Prostate gland (tissue), 2 donors: ENCODE data around the gene DOLK. TPM values are rescaled to one million over a fixed set of nuclear protein-coding genes. Genes with fewer than 3 reads are reported as not detected.

Experiments used
- DNase-seq: peaks from one replicate; pipeline ENCODE4 v3.0.0-alpha.2; 2019; ENCODE audit warnings: low spot score
- H3K27ac ChIP-seq, 2 donors: fragments of 200-600 bp; sonication (generic); 2 replicates each; pipeline ENCODE4 v1.5.1; 2017 to 2019
- H3K27me3 ChIP-seq: fragments of 200-600 bp; sonication (generic); replicated peaks from 2 replicates; pipeline ENCODE4 v1.5.1; 2019; ENCODE audit not compliant: insufficient read depth
- H3K36me3 ChIP-seq, 2 donors: fragments of 200-600 bp; sonication (generic); 1 replicate in 1 of 2; 2 replicates in 1 of 2; pipeline versions ENCODE4 v1.5.1 to v1.8.1; 2017 to 2019
- H3K4me1 ChIP-seq: fragments of 200-600 bp; sonication (generic); replicated peaks from 2 replicates; pipeline ENCODE4 v1.5.1; 2019
- H3K4me3 ChIP-seq, 2 donors: fragments of 200-600 bp; sonication (generic); 2 replicates each; pipeline ENCODE4 v1.5.1; 2017 to 2019
- H3K9me3 ChIP-seq: fragments of 200-600 bp; sonication (generic); 2 replicates; pipeline ENCODE4 v1.5.1; 2017
- POLR2A ChIP-seq: fragments of 450-650 bp; IDR thresholded peaks from one replicate; pipeline ENCODE4 v1.6.1; 2016; ENCODE audit warnings: antibody characterized with exemption, mild to moderate bottlenecking
- POLR2AphosphoS5 ChIP-seq: sonication (generic); formaldehyde crosslinking; IDR thresholded peaks from one replicate; pipeline ENCODE4 v1.6.1; 2017; ENCODE audit warnings: antibody characterized with exemption
- WGBS: methylation state at CpG from one replicate; pipeline ENCODE4 v1.1.5; 2018; 5-methylcytosine and 5-hydroxymethylcytosine counted together
- intact Hi-C: fragments of 100-400 bp; cut with DNase I; formaldehyde crosslinking; loops from one replicate; pipeline ENCODE4 v1.14.2; 2022
- total RNA-seq, 2 donors: library from RNA; depleted of rRNA; stranded (reverse); fragments of >200 nt; gene quantifications; one replicate each; pipeline ENCODE4 v1.1.0, GENCODE V29; 2016
- TF ChIP-seq, protein P1 (sequence below), 4 experiments: fragments of 200-600 bp in 2 of 4; fragments of 450-650 bp in 2 of 4; sonication (generic) in 2 of 4; IDR thresholded peaks; 1 replicate in 3 of 4; 2 replicates in 1 of 4; pipeline ENCODE4 v1.5.1; 2016 to 2019; ENCODE audit warnings: antibody characterized with exemption in 4 of 4, mild to moderate bottlenecking in 2 of 4, moderate library complexity in 2 of 4

Gene DOLK
- total RNA-seq, 2 donors from 2014 or later: 26.6 to 27.3 TPM

- H3K27me3 ChIP-seq: no peaks in the 10 kb centered on the region
- 58% methylated on average over 2 of the region's 2 CpGs for WGBS
- no peak overlapping the region for H3K4me3 ChIP-seq
- TF ChIP-seq, protein P1, sequence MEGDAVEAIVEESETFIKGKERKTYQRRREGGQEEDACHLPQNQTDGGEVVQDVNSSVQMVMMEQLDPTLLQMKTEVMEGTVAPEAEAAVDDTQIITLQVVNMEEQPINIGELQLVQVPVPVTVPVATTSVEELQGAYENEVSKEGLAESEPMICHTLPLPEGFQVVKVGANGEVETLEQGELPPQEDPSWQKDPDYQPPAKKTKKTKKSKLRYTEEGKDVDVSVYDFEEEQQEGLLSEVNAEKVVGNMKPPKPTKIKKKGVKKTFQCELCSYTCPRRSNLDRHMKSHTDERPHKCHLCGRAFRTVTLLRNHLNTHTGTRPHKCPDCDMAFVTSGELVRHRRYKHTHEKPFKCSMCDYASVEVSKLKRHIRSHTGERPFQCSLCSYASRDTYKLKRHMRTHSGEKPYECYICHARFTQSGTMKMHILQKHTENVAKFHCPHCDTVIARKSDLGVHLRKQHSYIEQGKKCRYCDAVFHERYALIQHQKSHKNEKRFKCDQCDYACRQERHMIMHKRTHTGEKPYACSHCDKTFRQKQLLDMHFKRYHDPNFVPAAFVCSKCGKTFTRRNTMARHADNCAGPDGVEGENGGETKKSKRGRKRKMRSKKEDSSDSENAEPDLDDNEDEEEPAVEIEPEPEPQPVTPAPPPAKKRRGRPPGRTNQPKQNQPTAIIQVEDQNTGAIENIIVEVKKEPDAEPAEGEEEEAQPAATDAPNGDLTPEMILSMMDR (IDR thresholded peaks at IDR 0.05): no peak
- no peak for TF ChIP-seq POLR2AphosphoS5
- TF ChIP-seq POLR2A: no peak
- H3K36me3 ChIP-seq: peaks cover 15 to 20% of the 10 kb centered on the region in 2 donors
- H3K27ac ChIP-seq: no peak overlapping the region
- intact Hi-C loops: no loop called here
- H3K9me3 ChIP-seq: no peaks in the 10 kb centered on the region
- H3K4me1 ChIP-seq: peaks cover 13% of the 10 kb centered on the region
- DNase-seq: no peak
These were observed 40.7 kb downstream of the DOLK start for GRCh38 chr9:128906741-128907140.

- H3K9me3 ChIP-seq: no peaks in the 10 kb centered on the region
- no peak overlapping the region for H3K27ac ChIP-seq
- H3K4me3 ChIP-seq: no peak overlapping the region
- 93% methylated on average over 7 of the region's 7 CpGs for WGBS
- DNase-seq: no peak
- H3K4me1 ChIP-seq: peaks cover 8% of the 10 kb centered on the region
- no peaks in the 10 kb centered on the region for H3K27me3 ChIP-seq
- intact Hi-C loops: no loop called here
- TF ChIP-seq POLR2AphosphoS5: no peak
- no peak for TF ChIP-seq POLR2A
- TF ChIP-seq, protein P1 (IDR thresholded peaks at IDR 0.05): no peak
- H3K36me3 ChIP-seq: peaks cover 15 to 20% of the 10 kb centered on the region in 2 donors
These were observed 41.4 kb downstream of the DOLK start for GRCh38 chr9:128905964-128906363.

- Histone ChIP-seq H3K4me1 (peaks cover 4% of the 10 kb centered on the region), H3K27ac (peak overlapping the region; percentile 18 to 87), H3K27me3 (no peaks in the 10 kb centered on the region), H3K9me3 (no peaks in the 10 kb centered on the region), H3K36me3 (peaks cover 11 to 15% of the 10 kb centered on the region in 2 donors), H3K4me3 (no peak overlapping the region)
- WGBS: 92% methylated on average over 10 of the region's 10 CpGs
- no peak for DNase-seq
- TF ChIP-seq POLR2A (no peak), POLR2AphosphoS5 (no peak)
- TF ChIP-seq, protein P1 (IDR thresholded peaks at IDR 0.05): no peak
- intact Hi-C loops: no loop called here
These were observed 43.4 kb downstream of the DOLK start for GRCh38 chr9:128903871-128904620.

DNA sequence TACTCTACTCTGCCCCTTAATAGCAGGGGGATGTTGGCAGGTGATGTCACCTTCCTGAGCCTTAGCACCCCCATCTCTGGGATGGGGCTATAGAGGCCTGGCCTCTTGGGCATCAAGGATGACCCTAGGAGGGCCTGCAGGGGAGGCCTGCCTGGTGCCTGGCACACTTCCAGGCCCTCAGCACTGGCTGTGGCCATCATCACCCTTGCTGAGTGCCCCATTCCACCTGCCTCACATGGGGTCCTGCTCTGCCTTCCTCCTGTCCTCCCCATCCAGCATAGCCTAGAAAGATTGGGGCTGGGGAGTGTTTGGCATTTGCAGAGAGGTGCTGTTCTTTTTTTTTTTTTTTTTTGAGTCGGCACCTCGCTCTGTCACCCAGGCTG lies 44.3 kb downstream of the DOLK start:
- H3K27ac ChIP-seq: peak overlapping the region; percentile 78 to 87
- no peak for DNase-seq
- WGBS: 59% methylated on average over 2 of the region's 2 CpGs
- no peaks in the 10 kb centered on the region for H3K9me3 ChIP-seq
- intact Hi-C loops: no loop called here
- peaks cover 4% of the 10 kb centered on the region for H3K4me1 ChIP-seq
- no peak overlapping the region for H3K4me3 ChIP-seq
- H3K36me3 ChIP-seq: peaks cover under 1 to 8% of the 10 kb centered on the region in 2 donors
- TF ChIP-seq POLR2AphosphoS5 (no peak), POLR2A (no peak)
- TF ChIP-seq, protein P1 (IDR thresholded peaks at IDR 0.05): no peak
- no peaks in the 10 kb centered on the region for H3K27me3 ChIP-seq
